MCF 10A (cell line): ENCODE data around the gene ZSCAN5A. TPM values are rescaled to one million over a fixed set of nuclear protein-coding genes. Genes with fewer than 3 reads are reported as not detected.

ENCODE experiments used
- BruUV-seq: library from RNA; stranded (reverse); fragments of 400-500 nt; replicated peaks from 2 replicates; lab custom pipeline; 2021; lab: Mats Ljungman, UMichigan
- CTCF ChIA-PET: fragments of 300-600 bp; sonication (Branson Sonifier 250); formaldehyde crosslinking; extraction: SDS; loops from one replicate; lab custom pipeline; 2021; ENCODE audit warnings: antibody characterized with exemption, inconsistent platforms; lab: Yijun Ruan, JAX
- POLR2A ChIA-PET: fragments of 300-600, 350-650 bp; sonication (Branson Sonifier 250); formaldehyde crosslinking; extraction: SDS; loops from one replicate; lab custom pipeline; 2020; ENCODE audit warnings: antibody characterized with exemption, inconsistent platforms; lab: Yijun Ruan, JAX
- DNase-seq: peaks from one replicate; pipeline ENCODE4 v3.0.0-alpha.2; 2018; ENCODE audit not compliant: unreplicated experiment
- H3K27ac Mint-ChIP-seq: one replicate; pipeline ENCODE4 v1.8.0; 2022; ENCODE audit warnings: mild to moderate bottlenecking, low read depth, mixed read lengths; ENCODE audit not compliant: unreplicated experiment
- H3K27me3 Mint-ChIP-seq: one replicate; pipeline ENCODE4 v1.8.0; 2022; ENCODE audit warnings: mixed read lengths; ENCODE audit not compliant: insufficient read depth, unreplicated experiment
- H3K36me3 Mint-ChIP-seq: one replicate; pipeline ENCODE4 v1.8.0; 2022; ENCODE audit warnings: mild to moderate bottlenecking, moderate library complexity, mixed read lengths; ENCODE audit not compliant: insufficient read depth, unreplicated experiment
- H3K4me1 Mint-ChIP-seq: one replicate; pipeline ENCODE4 v1.8.0; 2022; ENCODE audit warnings: mixed read lengths; ENCODE audit not compliant: insufficient read depth, unreplicated experiment
- H3K4me3 Mint-ChIP-seq: one replicate; pipeline ENCODE4 v1.8.0; 2022; ENCODE audit warnings: mild to moderate bottlenecking, moderate library complexity, mixed read lengths; ENCODE audit not compliant: unreplicated experiment
- H3K9me3 Mint-ChIP-seq: one replicate; pipeline ENCODE4 v1.8.0; 2022; ENCODE audit warnings: mixed read lengths; ENCODE audit not compliant: unreplicated experiment
- CTCF ChIP-seq: fragments of 200-600 bp; IDR thresholded peaks from one replicate; pipeline ENCODE4 v1.8.0; 2022; ENCODE audit warnings: antibody characterized with exemption, mild to moderate bottlenecking; ENCODE audit not compliant: unreplicated experiment
- intact Hi-C: fragments of 100-400 bp; cut with micrococcal nuclease; formaldehyde crosslinking; loops from 2 replicates; pipeline ENCODE4 v1.14.1; 2022
- total RNA-seq: library from RNA; stranded (reverse); gene quantifications from 2 replicates; pipeline ENCODE4 v1.2.3, GENCODE V29; 2022

Gene ZSCAN5A
- total RNA-seq, 1 experiment from 2014 or later: 8.1 TPM

DNA sequence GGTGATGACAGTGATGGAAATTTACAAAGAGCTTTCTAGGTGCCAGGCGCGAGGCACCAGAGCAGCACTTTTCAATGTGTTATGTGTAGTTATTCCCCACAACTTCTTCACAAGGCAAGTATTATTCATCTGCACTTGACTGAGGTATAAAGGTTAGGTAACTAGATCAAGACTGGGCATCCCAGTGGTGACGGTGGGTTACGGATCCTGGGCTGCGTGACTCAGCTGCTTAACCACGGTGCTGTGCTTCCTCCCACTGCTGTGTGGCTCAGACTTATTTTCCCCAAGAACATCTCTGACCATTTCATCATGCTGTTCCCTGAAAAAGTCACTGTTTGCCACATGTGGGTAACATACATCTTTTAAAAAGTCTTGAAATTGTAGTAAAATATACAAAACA, 22.8 kb downstream of the ZSCAN5A start:
- peaks cover 15% of the 10 kb centered on the region for H3K36me3 Mint-ChIP-seq
- peaks cover 6% of the 10 kb centered on the region for H3K4me1 Mint-ChIP-seq
- no peak overlapping the region for H3K4me3 Mint-ChIP-seq
- DNase-seq: no peak
- intact Hi-C loops: no loop called here
- BruUV-seq: no TSS peak
- no peak overlapping the region for H3K27ac Mint-ChIP-seq
- no peak for TF ChIP-seq CTCF
- CTCF ChIA-PET: interaction anchor here (1.4 to 1.7 kb wide), 2 partner anchors 38 to 41 kb away, joined by 5 to 11 read pairs; no protein-coding TSS in a partner anchor
- H3K27me3 Mint-ChIP-seq: no peaks in the 10 kb centered on the region
- POLR2A ChIA-PET: no interaction called here
- no peaks in the 10 kb centered on the region for H3K9me3 Mint-ChIP-seq

GRCh38 chr19:56290104-56290503, 24.5 kb downstream of the ZSCAN5A start:
- TF ChIP-seq CTCF: no peak
- no TSS peak for BruUV-seq
- ChIA-PET POLR2A (interaction anchor here (0.8 kb wide), 1 partner anchor 24 kb away, joined by 3 read pairs; no protein-coding TSS in a partner anchor), CTCF (interaction anchor here (0.8 to 1.0 kb wide), 3 partner anchors 9 to 59 kb away, joined by 3 to 5 read pairs (median 3); no protein-coding TSS in a partner anchor)
- Mint-ChIP-seq H3K9me3 (no peaks in the 10 kb centered on the region), H3K4me1 (peaks cover 6% of the 10 kb centered on the region), H3K27me3 (no peaks in the 10 kb centered on the region), H3K36me3 (peaks cover 14% of the 10 kb centered on the region), H3K27ac (no peak overlapping the region), H3K4me3 (no peak overlapping the region)
- intact Hi-C loops: no loop called here
- no peak for DNase-seq

GRCh38 chr19:56284746-56285145, 29.9 kb downstream of the ZSCAN5A start:
- no peak overlapping the region for H3K4me3 Mint-ChIP-seq
- CTCF ChIA-PET: no interaction called here

DNA sequence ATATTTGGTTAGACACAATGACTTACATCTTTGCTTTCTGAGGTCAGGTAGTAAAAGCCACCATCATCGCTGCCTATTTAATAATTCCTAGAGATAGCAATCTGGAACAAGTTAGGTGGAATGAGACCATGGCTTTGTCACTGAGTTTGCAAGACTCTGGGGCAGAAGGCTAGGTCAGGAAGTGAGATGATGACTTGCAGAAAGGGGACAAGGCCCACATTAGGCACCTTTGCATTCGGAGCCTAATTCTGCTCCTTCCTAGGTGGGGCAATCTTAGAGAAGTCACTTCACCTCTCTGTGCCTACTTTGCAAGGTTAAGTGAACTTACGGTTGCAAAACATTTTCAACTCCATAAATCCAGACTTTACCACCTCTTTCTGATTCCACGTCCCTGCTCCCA, 31.8 kb downstream of the ZSCAN5A start:
- intact Hi-C loops: no loop called here
- DNase-seq: no peak
- BruUV-seq: no TSS peak
- H3K27me3 Mint-ChIP-seq: no peaks in the 10 kb centered on the region
- no peaks in the 10 kb centered on the region for H3K9me3 Mint-ChIP-seq
- H3K4me1 Mint-ChIP-seq: no peaks in the 10 kb centered on the region
- no peak overlapping the region for H3K4me3 Mint-ChIP-seq
- TF ChIP-seq CTCF: no peak
- ChIA-PET POLR2A (no interaction called here), CTCF (interaction anchor here (1.2 kb wide), 1 partner anchor 65 kb away, joined by 3 read pairs; no protein-coding TSS in a partner anchor)
- H3K27ac Mint-ChIP-seq: no peak overlapping the region
- peaks cover 5% of the 10 kb centered on the region for H3K36me3 Mint-ChIP-seq

More at GRCh38 chr19:56284746-56285145, 29.9 kb downstream of the ZSCAN5A start:
- BruUV-seq: no TSS peak
- POLR2A ChIA-PET: no interaction called here
- H3K36me3 Mint-ChIP-seq: peaks cover 5% of the 10 kb centered on the region
- H3K27ac Mint-ChIP-seq: no peak overlapping the region
- no peak for DNase-seq
- H3K27me3 Mint-ChIP-seq: no peaks in the 10 kb centered on the region
- intact Hi-C loops: no loop called here
- H3K4me1 Mint-ChIP-seq: no peaks in the 10 kb centered on the region
- TF ChIP-seq CTCF: no peak
- H3K9me3 Mint-ChIP-seq: no peaks in the 10 kb centered on the region
